ENCODE results near the gene MIA2. TPM values are rescaled to one million over a fixed set of nuclear protein-coding genes. Genes with fewer than 3 reads are reported as not detected.
A peak's percentile ranks its signal among the peaks of the same experiment; 100 is the strongest.

Gene MIA2
- total RNA-seq, 1 experiment from 2014 or later: 15.0 TPM

- no peak overlapping the region; a peak in 1 of 5 replicates for H3K4me3 Mint-ChIP-seq
- no CpG with 5 or more reads among the region's 15 CpGs for WGBS (ENCODE audit: extremely low coverage, insufficient read length, low lambda C conversion rate)
These were observed 22.5 kb upstream of the MIA2 start for GRCh38 chr14:39211109-39211741.

More at GRCh38 chr14:39211109-39211741, 22.5 kb upstream of the MIA2 start:
- 0 out of 7 replicates have a peak overlapping the region, but pooled peaks of 2 of the 3 experiments have one; percentile 37 to 40 for H3K27ac Mint-ChIP-seq
- Histone ChIP-seq H2BK12ac (ENCODE audit: insufficient read length, low read depth, low read length) (no peak overlapping the region), H3K23ac (ENCODE audit: insufficient read length, low read depth, low read length) (no peak overlapping the region), H2AK5ac (ENCODE audit: insufficient read length, low read length) (no peak overlapping the region), H2BK15ac (ENCODE audit: low read depth, low read length) (no peak overlapping the region), H3K27ac (ENCODE audit: insufficient read length, low read depth, low read length) (no peak overlapping the region), H3K9ac (ENCODE audit: extremely low read depth, insufficient read length, low read length) (no peak overlapping the region), H3K79me1 (ENCODE audit: insufficient read depth, low read depth, low read length, poor library complexity, severe bottlenecking) (no peaks in the 10 kb centered on the region), H3K18ac (ENCODE audit: insufficient read length, low read depth, low read length) (no peak overlapping the region), H3K79me2 (ENCODE audit: insufficient read depth, low read length) (no peaks in the 10 kb centered on the region), H4K91ac (ENCODE audit: insufficient read length, low read depth, low read length) (no peak overlapping the region), H3K4me1 (ENCODE audit: insufficient read depth, low read length) (no peaks in the 10 kb centered on the region), H2BK120ac (ENCODE audit: low read depth, low read length, poor library complexity, severe bottlenecking) (no peak overlapping the region), H4K8ac (replicated peaks; ENCODE audit: insufficient read length, low read depth, low read length) (no peak overlapping the region), H2BK5ac (ENCODE audit: insufficient read length, low read length) (no peak overlapping the region), H3K23me2 (ENCODE audit: insufficient read length, low read depth, low read length, poor library complexity, severe bottlenecking) (no peaks in the 10 kb centered on the region), H3T11ph (ENCODE audit: low read length) (no peak overlapping the region), H2AFZ (ENCODE audit: low read length) (no peak overlapping the region), H3K14ac (ENCODE audit: insufficient read depth, low read length) (no peak overlapping the region), H2BK20ac (ENCODE audit: low read depth, low read length, poor library complexity, severe bottlenecking) (no peak overlapping the region), H3K4me2 (ENCODE audit: insufficient read depth, insufficient read length, low read length) (no peak overlapping the region), H3K27me3 (ENCODE audit: insufficient read depth, low read length) (no peaks in the 10 kb centered on the region), H3K4ac (ENCODE audit: low read depth, low read length) (no peak overlapping the region), H4K5ac (ENCODE audit: insufficient read length, low read depth, low read length) (no peak overlapping the region), H3K9me3 (ENCODE audit: control insufficient read depth, low read depth, low read length) (no peaks in the 10 kb centered on the region), H4K20me1 (ENCODE audit: control insufficient read depth, insufficient read depth, insufficient read length) (no peaks in the 10 kb centered on the region), H3K56ac (ENCODE audit: insufficient read length, low read depth, low read length) (no peak overlapping the region)
- peaks cover 9 to 11% of the 10 kb centered on the region in 2 experiments for H3K4me1 Mint-ChIP-seq
- H3K9me3 Mint-ChIP-seq: no peaks in the 10 kb centered on the region
- TF ChIP-seq CTCF (conservative IDR thresholded peaks at IDR 0.05): no peak
- H3K36me3 Mint-ChIP-seq (ENCODE audit: insufficient read depth in 1 of 3, low read depth in 3 of 3): no peaks in the 10 kb centered on the region
- no peak for DNase-seq
- H3K27me3 Mint-ChIP-seq (ENCODE audit: low read depth): no peaks in the 10 kb centered on the region
